NCI-H510A (cell line): ENCODE measurements around the gene KCNJ5.

Experiments
- DNase-seq: peaks from one replicate; lab custom pipeline; 2025; lab: John Stamatoyannopoulos, UW

KCNJ5 gene

DNA sequence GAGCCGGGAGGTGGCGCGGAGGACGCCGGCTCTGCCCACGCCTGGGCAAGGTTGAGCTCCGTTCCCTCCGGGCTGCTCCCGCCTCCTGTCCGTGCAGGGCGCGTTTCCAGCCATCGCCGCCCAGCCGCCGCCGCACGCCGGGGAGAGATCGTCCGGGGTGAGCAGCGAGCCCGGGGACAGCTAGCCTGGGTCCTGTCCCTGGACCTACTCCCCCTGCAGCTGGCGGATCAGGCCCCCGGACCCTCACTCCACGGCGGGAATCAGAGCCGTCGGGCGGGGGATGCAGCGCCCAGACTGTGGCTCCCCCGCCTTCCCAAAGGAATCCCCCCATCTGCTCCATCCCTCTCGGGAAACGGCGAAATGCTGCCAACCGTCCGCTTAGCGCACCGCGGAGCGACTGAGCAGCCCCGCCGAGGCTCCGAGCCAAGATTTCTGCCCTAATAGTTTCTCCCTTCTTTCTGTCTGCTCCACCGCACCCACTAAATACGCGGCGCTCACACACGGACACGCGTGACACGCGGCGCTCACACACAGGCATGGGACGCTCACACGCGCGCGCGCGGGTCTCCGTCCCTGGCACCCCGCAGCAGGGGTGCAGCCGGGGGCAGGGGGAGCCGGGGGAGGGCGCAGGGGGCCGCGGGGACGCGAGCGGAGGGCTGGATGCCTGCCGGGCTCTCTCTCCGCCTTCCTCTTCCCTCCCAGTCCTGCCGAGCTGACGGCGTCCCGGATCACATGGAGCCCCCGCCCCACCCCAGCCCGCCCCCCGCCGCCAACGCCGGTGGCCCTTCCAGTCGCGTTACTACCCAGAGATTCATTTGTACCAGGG is at the start of gene KCNJ5:
TSS of gene KCNJ5 (plus strand) at position 814 of the 826 bp plus-strand sequence. CDS start 19,918 bp downstream, outside the sequence.
- peak; percentile 27 for DNase-seq

- DNase-seq: no peak
Observed at GRCh38 chr11:128841461-128842072, 49.6 kb upstream of the KCNJ5 start.

GRCh38 chr11:128843198-128843785 is 47.9 kb upstream of the KCNJ5 start:
- DNase-seq: no peak

GRCh38 chr11:128845334-128845780 is 45.8 kb upstream of the KCNJ5 start:
- no peak for DNase-seq

- DNase-seq: no peak
Observed at GRCh38 chr11:128846985-128847384, 44.2 kb upstream of the KCNJ5 start.

DNA sequence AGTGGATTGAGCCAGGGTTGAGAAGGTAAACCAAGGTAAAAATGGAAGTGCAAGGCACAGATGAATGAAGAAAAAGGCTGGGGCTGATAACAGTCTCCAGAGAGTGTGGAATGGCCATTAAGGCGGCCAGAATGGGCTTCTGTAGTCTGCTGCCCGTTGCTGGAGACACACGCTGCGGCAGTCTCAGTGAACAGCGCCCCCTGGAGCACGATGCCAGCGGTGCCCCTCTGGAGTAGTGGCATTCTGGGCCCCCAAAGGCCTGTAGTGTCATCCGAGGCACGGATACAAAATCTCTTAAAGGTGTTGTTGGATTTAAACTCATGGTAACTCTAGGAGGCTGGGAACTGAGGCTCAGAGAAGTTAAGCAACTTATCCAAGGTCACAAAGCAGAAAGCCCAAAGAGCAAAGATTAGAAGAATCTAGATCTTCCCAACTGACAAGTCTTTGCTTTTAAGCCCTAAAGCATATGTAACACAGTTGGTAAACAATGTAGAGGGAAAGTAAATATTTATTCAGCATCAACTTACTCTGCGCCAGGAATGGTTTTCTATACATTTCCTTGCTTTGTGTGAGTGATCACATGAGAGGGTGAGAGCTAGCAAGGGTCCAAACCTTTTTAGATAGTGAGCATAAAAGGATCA is 42.2 kb upstream of the KCNJ5 start:
- no peak for DNase-seq

DNA sequence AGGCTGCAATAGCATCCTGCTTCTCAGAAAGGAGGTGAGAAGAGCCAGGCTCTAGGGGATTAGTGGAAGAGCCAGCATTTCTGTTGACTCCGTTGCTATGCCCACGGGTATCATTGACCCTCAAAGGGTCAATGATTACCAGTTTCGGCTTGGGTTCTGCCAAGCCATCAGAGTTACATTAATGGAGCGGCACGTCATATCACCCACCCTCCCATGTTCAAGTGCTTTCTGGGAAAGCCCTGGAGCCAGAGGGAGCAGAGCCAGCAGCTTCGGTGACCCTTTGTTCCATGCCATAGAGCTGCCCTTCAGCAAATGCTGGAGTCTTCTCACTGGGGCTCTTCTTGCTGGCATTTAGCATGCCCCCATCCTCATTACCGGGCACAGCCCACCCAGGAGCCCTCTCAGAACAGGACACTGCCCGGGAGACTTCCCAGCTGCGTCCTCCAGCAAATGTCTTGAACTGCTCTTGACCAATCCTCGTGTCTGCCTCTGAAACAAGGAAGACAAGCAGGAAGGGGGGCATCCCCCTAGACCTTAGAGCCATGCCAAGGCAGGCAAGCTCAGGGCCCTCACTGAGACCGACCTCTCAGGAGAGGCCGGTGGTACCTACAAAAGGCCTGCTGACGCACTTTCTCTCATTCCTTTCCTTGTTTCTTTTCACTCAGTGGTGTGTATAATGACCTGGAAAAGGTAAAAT is 38.7 kb upstream of the KCNJ5 start:
- no peak for DNase-seq

DNA sequence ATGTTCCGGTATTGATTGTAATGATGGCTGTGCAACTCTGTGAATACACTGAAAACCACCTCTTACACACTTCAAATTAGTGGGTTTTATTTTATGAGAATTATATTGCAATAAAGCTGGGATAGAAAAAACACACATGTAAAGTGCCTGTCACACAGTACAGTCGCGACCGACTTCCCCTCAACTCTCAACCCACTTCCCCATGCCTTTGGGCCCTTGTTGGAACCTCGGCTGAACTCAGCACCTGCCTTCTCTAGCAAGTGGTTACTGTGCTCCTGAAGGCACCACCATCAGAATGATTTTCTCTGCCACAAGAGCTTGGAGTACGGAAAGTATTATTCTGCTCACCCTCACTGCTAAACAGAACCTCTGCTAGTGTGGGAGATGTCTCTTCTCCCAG is 37.6 kb upstream of the KCNJ5 start:
- no peak for DNase-seq

GRCh38 chr11:128854841-128855240 is 36.3 kb upstream of the KCNJ5 start:
- DNase-seq: no peak

- DNase-seq: no peak
Observed at GRCh38 chr11:128856241-128856640, 34.9 kb upstream of the KCNJ5 start.

GRCh38 chr11:128857341-128857740 is 33.8 kb upstream of the KCNJ5 start:
- no peak for DNase-seq

- DNase-seq: no peak
Observed at GRCh38 chr11:128859563-128860441, 31.4 kb upstream of the KCNJ5 start.

- DNase-seq: no peak
Observed at GRCh38 chr11:128860571-128861361, 30.4 kb upstream of the KCNJ5 start.

DNA sequence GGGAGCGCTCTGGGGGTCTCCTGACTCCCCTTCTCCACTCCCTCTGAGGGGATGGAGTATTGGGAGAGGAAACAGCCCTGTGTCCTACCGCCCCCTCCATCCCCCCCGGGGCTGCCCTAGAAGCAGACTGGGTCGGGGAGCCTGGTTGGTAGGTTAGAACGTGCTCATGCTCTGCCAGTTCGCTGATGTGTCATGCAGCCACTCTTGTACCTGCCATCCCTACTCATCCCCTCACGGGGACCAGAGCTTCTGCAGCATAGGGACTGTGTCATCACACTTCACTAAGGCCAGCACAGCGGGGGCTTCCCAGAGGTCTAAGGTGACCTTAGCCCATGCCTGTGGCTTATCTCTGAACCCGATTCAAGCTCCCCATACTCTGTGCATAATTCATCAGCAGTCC is 28.8 kb upstream of the KCNJ5 start:
- DNase-seq: no peak

DNA sequence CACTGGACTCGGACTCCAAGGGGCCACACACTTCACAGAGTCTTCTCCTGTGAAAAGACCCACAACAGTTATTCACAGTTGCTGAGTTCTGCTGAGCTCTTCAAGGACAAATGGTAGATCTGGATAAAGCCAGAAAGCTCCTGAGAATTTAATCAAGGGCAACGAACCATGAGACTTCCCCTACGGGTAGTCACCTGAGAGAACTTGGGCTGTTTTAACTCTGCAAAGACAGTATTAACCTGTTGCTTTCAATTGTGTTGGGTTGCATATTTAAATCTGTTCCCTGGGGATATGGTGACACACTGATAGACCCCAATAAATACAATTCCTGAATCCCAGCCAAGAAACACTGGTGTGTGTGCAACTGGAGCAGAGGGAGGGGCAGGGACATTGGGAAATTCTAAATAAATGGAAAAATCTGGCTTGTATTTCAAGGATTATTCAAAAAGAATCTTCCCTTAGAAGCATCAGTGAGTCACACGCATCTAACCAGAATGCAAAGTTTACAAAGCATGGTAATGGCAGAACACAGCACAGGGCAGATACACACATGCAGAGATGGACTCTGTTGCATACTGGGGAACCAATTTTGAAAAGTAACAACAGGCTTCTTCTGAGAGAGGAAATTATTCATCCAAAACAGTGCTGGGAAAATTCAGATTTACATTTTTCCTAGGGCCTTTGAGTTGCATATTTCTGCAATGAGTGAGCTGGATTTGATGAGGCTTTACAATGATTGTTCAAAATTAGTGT is 28.1 kb upstream of the KCNJ5 start:
- DNase-seq: no peak

DNA sequence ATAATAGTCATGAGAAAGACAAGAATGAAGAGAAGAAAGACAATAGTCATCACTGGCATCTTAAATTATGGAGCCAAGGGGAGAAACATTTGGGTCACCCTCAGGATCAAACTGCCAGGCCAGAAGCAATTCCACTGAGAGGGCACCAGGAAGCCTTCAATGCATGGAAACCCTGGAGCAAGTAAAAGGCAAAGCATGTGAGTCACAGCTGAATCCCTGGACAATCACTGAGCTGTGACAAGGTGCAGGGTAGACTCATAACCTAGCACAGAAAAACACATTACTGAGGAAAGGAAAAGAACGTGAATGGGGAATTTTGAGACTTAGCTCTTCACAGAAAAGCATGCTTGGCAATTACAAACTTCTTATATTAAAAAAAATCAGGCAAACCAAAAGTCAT is 25.7 kb upstream of the KCNJ5 start:
- DNase-seq: no peak

DNA sequence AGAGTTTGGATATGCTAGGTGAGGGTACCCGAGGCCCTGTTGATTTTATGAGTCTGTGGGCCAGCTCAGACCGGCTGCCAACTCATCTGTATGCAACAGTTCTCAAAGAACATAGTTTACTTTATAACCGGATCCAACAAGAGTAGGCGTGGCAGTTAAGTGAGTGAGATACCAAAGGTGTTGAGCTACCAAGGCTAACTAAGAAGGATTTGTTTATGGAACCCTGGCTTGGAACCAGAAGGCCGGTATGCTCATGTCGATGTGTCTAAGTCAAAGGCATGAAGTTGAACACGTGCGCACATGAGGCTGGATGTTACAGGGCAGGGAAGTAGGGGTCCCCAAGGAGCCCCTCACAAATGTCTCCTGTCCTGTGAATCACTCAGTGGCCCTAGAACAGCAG is 23.9 kb upstream of the KCNJ5 start, which contains the start of gene KCNJ1:
TSS of gene KCNJ1 (minus strand) at position 20 of the 400 bp plus-strand sequence. CDS start 27,053 bp downstream, outside the sequence.
- DNase-seq: peak; percentile 28

DNA sequence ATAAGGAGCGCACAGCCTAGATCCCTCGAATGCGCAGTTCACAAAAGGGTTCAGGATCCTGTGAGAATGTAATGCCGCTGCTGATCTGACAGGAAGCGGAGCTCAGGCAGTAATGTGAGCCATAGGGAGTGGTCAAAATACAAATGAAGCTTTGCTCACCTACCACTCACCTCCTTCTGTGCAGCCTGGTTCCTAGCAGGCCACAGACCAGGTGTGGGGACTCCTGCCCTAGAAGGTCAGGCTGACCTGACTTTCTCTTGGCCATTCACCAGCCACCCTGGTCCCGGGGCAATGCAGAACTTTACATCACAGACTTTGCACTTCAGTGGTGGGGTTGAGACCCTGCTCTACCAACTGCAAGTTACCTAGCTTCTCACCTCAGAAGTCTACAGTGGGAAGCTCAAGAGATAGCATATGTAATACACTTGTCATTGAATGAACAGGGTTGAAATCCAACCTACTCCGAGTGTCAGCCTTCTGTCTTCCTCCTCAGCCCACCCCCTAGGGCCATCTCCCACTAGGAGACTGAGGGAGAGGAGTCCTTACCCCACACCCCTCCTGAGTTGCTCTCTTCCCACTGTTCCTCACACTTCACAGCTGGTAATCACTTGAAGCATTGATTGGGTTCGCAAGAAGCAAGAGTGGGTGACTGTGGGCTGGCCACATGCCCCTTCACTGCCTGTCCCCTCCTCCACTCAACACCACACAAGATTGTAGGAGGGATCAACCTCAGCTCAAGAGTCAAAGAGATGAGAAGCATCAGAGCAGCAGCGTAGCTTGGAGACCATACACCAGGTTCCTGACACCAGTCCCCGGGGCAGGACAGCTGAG is 22.1 kb upstream of the KCNJ5 start:
- no peak for DNase-seq
